ENCODE data around the gene SLC44A1. TPM values are rescaled to one million over a fixed set of nuclear protein-coding genes. Genes with fewer than 3 reads are reported as not detected.
A peak's percentile ranks its signal among the peaks of the same experiment; 100 is the strongest.

The SLC44A1 gene
- polyA plus RNA-seq, 1 of the 3 experiments (the other 2 are of a cell fraction) = 4.5 TPM

GRCh38 chr9:105415662-105415980 lies 171.2 kb downstream of the SLC44A1 start:
- 80% methylated on average over 8 of the region's 8 CpGs for WGBS (ENCODE audit: low lambda C conversion rate)
- H3K79me2 ChIP-seq (ENCODE audit: insufficient read depth) = no peaks in the 10 kb centered on the region
- H3K4me3 ChIP-seq (ENCODE audit: low read depth in 2 of 2, low read length in 1 of 2) = peak overlapping the region in 1 of 2 experiments; percentile 45; a peak in 1 of 4 replicates
- no peak overlapping the region for H3K4me2 ChIP-seq
- no peaks in the 10 kb centered on the region for H3K9me2 ChIP-seq
- H2AFZ ChIP-seq (ENCODE audit: low read depth) = no peak overlapping the region
- H4K20me1 ChIP-seq (ENCODE audit: insufficient read depth) = no peaks in the 10 kb centered on the region
- no peaks in the 10 kb centered on the region for H3F3A ChIP-seq (replicated peaks; ENCODE audit: insufficient read depth)
- no peaks in the 10 kb centered on the region for H3K27me3 ChIP-seq (ENCODE audit: insufficient read depth)
- no peaks in the 10 kb centered on the region for H3K9me3 ChIP-seq
- no peaks in the 10 kb centered on the region for H3K36me3 ChIP-seq (replicated peaks in 1 of 2; ENCODE audit: control insufficient read depth in 1 of 2, insufficient read depth in 2 of 2, low read length in 1 of 2)
- H3K27ac ChIP-seq (ENCODE audit: low read depth in 2 of 2, low read length in 1 of 2) = no peak overlapping the region
- POLR2A ChIA-PET = no interaction called here
- CTCF ChIA-PET = interaction anchor here (0.6 to 3.9 kb wide), 45 partner anchors 10 to 668 kb away, joined by 3 to 53 read pairs (median 5); partner anchors contain the start of genes FSD1L, NIPSNAP3A and SLC44A1
- DNase-seq = no peak
- TF ChIP-seq GATA2 (CRISPR knock-in tag; IDR thresholded peaks at IDR 0.05) = no peak
- no peak for TF ChIP-seq NFIC (IDR thresholded peaks at IDR 0.05; ENCODE audit: borderline replicate concordance)
- TF ChIP-seq JUND (IDR thresholded peaks at IDR 0.05) = no peak
- no peak for TF ChIP-seq IRF3 (IDR thresholded peaks at IDR 0.05; ENCODE audit: low read depth, low read length)
- TF ChIP-seq MXI1 (IDR thresholded peaks at IDR 0.05; ENCODE audit: low read depth, low read length) = no peak
- no peak for TF ChIP-seq MAX (IDR thresholded peaks at IDR 0.05; ENCODE audit: low read depth)
- TF ChIP-seq PBX3 (IDR thresholded peaks at IDR 0.05) = no peak
- no peak for TF ChIP-seq FOXM1 (IDR thresholded peaks at IDR 0.05; ENCODE audit: low read depth)
- TF ChIP-seq SMC3 (IDR thresholded peaks at IDR 0.05; ENCODE audit: low read depth, low read length) = no peak
- TF ChIP-seq REST (IDR thresholded peaks at IDR 0.05; ENCODE audit: low read depth, low read length) = no peak
- no peak for TF ChIP-seq NRF1 (IDR thresholded peaks at IDR 0.05; ENCODE audit: low read depth, low read length)
- TF ChIP-seq SIN3A (IDR thresholded peaks at IDR 0.05; ENCODE audit: borderline replicate concordance, low read depth, low read length) = no peak
- no peak for TF ChIP-seq RCOR1 (IDR thresholded peaks at IDR 0.05; ENCODE audit: low read length)
- no peak for TF ChIP-seq USF1 (IDR thresholded peaks at IDR 0.05; ENCODE audit: borderline replicate concordance, low read depth)
- TF ChIP-seq USF2 (IDR thresholded peaks at IDR 0.05; ENCODE audit: borderline replicate concordance, low read depth, low read length) = no peak
- TF ChIP-seq TEAD4 (IDR thresholded peaks at IDR 0.05; ENCODE audit: borderline replicate concordance, insufficient read depth) = no peak
- no peak for TF ChIP-seq FOXJ3 (CRISPR knock-in tag; IDR thresholded peaks at IDR 0.05)
- H3K9ac ChIP-seq = no peak overlapping the region
- peaks cover 0 to 2% of the 10 kb centered on the region in 2 experiments; a peak in 1 of 4 replicates for H3K4me1 ChIP-seq (ENCODE audit: control insufficient read depth in 1 of 2, insufficient read depth in 2 of 2, low read depth in 1 of 2, low read length in 1 of 2)
